IMR-90 (cell line): ENCODE measurements around the gene AREL1. TPM values are rescaled to one million over a fixed set of nuclear protein-coding genes. Genes with fewer than 3 reads are reported as not detected.

Source experiments
- ATAC-seq: fragments of 200-7000 bp; cut with Tn5 transposase; 2 replicates; pipeline ENCODE4 v1.9.1; 2020; ENCODE audit warnings: low read depth, mild to moderate bottlenecking, moderate library complexity
- BruUV-seq: library from RNA; stranded (reverse); fragments of 400-500 nt; replicated peaks from 2 replicates; lab custom pipeline; 2021; lab: Mats Ljungman, UMichigan
- CTCF ChIA-PET: fragments of 300-600 bp; formaldehyde crosslinking; extraction: SDS; loops from one replicate; lab custom pipeline; 2021; ENCODE audit warnings: antibody characterized with exemption; lab: Yijun Ruan, JAX
- POLR2A ChIA-PET: fragments of 300-600 bp; sonication (Branson Sonifier 250); formaldehyde crosslinking; loops from one replicate; lab custom pipeline; 2022; ENCODE audit warnings: antibody characterized with exemption; ENCODE audit not compliant: unreplicated experiment; lab: Charles Lee
- DNase-seq: peaks from one replicate; pipeline ENCODE4 v3.0.0; 2013
- H2AFZ ChIP-seq: replicated peaks from 2 replicates; pipeline ENCODE3; 2013; ENCODE audit warnings: low read length, mild to moderate bottlenecking; ENCODE audit not compliant: poor library complexity
- H2AK5ac ChIP-seq: 2 replicates; pipeline ENCODE4 v1.6.1; 2013; ENCODE audit warnings: low read depth, low read length, inconsistent platforms
- H2AK9ac ChIP-seq: replicated peaks from 2 replicates; pipeline ENCODE3; 2013; ENCODE audit warnings: mild to moderate bottlenecking, low read depth, low read length, moderate library complexity; ENCODE audit not compliant: poor library complexity
- H2BK120ac ChIP-seq: 2 replicates; pipeline ENCODE4 v1.6.1; 2013; ENCODE audit warnings: low read depth, low read length, inconsistent platforms
- H2BK15ac ChIP-seq: 3 replicates; pipeline ENCODE4 v1.6.1; 2013; ENCODE audit warnings: low read depth, low read length, inconsistent platforms
- H2BK20ac ChIP-seq: 2 replicates; pipeline ENCODE4 v1.6.1; 2013; ENCODE audit warnings: low read depth, mild to moderate bottlenecking, inconsistent platforms, low read length, moderate library complexity
- H2BK5ac ChIP-seq: 2 replicates; pipeline ENCODE4 v1.6.1; 2013; ENCODE audit warnings: mild to moderate bottlenecking, low read depth, low read length, inconsistent platforms; ENCODE audit not compliant: poor library complexity, severe bottlenecking
- H3K14ac ChIP-seq: replicated peaks from 2 replicates; pipeline ENCODE4 v1.6.1; 2013; ENCODE audit warnings: low read depth, low read length, inconsistent platforms
- H3K18ac ChIP-seq: 2 replicates; pipeline ENCODE4 v1.6.1; 2013; ENCODE audit warnings: low read depth, low read length, control low read depth
- H3K23ac ChIP-seq: 2 replicates; pipeline ENCODE4 v1.6.1; 2013; ENCODE audit warnings: low read depth, low read length, inconsistent platforms
- H3K27ac ChIP-seq: 2 replicates; pipeline ENCODE4 v1.5.1; 2013; ENCODE audit warnings: mild to moderate bottlenecking, control low read depth, low read length; ENCODE audit not compliant: insufficient read depth
- H3K27me3 ChIP-seq: 2 replicates; pipeline ENCODE4 v1.6.1; 2013; ENCODE audit warnings: low read length; ENCODE audit not compliant: control insufficient read depth, insufficient read depth
- H3K36me3 ChIP-seq: 2 replicates; pipeline ENCODE4 v1.6.1; 2013; ENCODE audit warnings: low read length, mixed read lengths; ENCODE audit not compliant: control insufficient read depth, insufficient read depth
- H3K4ac ChIP-seq: 2 replicates; pipeline ENCODE4 v1.6.1; 2013; ENCODE audit warnings: low read depth, low read length, inconsistent platforms
- H3K4me1 ChIP-seq: 2 replicates; pipeline ENCODE4 v1.6.1; 2013; ENCODE audit warnings: low read length, mixed read lengths; ENCODE audit not compliant: control insufficient read depth, insufficient read depth
- H3K4me2 ChIP-seq: 2 replicates; pipeline ENCODE4 v1.6.1; 2013; ENCODE audit warnings: low read depth, mild to moderate bottlenecking, control low read depth, low read length, moderate library complexity
- H3K4me3 ChIP-seq: 2 replicates; pipeline ENCODE4 v1.5.1; 2013; ENCODE audit warnings: low read depth, mild to moderate bottlenecking, control low read depth, low read length, moderate library complexity; ENCODE audit not compliant: insufficient read depth
- H3K56ac ChIP-seq: 2 replicates; pipeline ENCODE4 v1.6.1; 2013; ENCODE audit warnings: low read length, inconsistent platforms; ENCODE audit not compliant: insufficient read depth; ENCODE audit errors: extremely low read depth
- H3K79me1 ChIP-seq, 2 experiments: 2 replicates each; pipeline ENCODE4 v1.6.1; 2013; ENCODE audit warnings: low read length in 2 of 2, inconsistent platforms in 1 of 2, low read depth in 1 of 2
- H3K9ac ChIP-seq: 2 replicates; pipeline ENCODE4 v1.6.1; 2013; ENCODE audit warnings: low read depth, low read length, control low read depth
- H3K9me1 ChIP-seq: 2 replicates; pipeline ENCODE4 v1.6.1; 2013; ENCODE audit warnings: low read length, inconsistent platforms; ENCODE audit not compliant: insufficient read depth
- H3K9me3 ChIP-seq: 2 replicates; pipeline ENCODE4 v1.6.1; 2013; ENCODE audit warnings: low read length; ENCODE audit not compliant: control insufficient read depth, insufficient read depth
- H4K20me1 ChIP-seq: 2 replicates; pipeline ENCODE4 v1.6.1; 2013; ENCODE audit warnings: low read length, inconsistent platforms; ENCODE audit not compliant: insufficient read depth
- H4K5ac ChIP-seq: 2 replicates; pipeline ENCODE4 v1.6.1; 2013; ENCODE audit warnings: mild to moderate bottlenecking, low read depth, low read length, control low read depth
- H4K8ac ChIP-seq, 2 experiments: 2 replicates each; pipeline ENCODE4 v1.6.1; 2013; ENCODE audit warnings: low read depth in 2 of 2, low read length in 2 of 2, control low read depth in 1 of 2, inconsistent platforms in 1 of 2
- H4K91ac ChIP-seq: 2 replicates; pipeline ENCODE4 v1.6.1; 2013; ENCODE audit warnings: low read depth, low read length, inconsistent platforms; ENCODE audit not compliant: insufficient read depth
- BHLHE40 ChIP-seq: fragments of 150-350 bp; IDR thresholded peaks from 2 replicates; pipeline ENCODE4 v1.6.1; 2016; ENCODE audit warnings: mild to moderate bottlenecking, low read depth, low read length
- CEBPB ChIP-seq: IDR thresholded peaks from 2 replicates; pipeline ENCODE4 v1.6.1; 2012; ENCODE audit warnings: low read depth, low read length, improper control_type of control experiment
- CTCF ChIP-seq: conservative IDR thresholded peaks from 2 replicates; pipeline ENCODE4 v1.5.1; 2012; ENCODE audit warnings: mild to moderate bottlenecking, low read depth, low read length, improper control_type of control experiment
- ELK1 ChIP-seq: fragments of 150-350 bp; IDR thresholded peaks from 2 replicates; pipeline ENCODE4 v1.6.1; 2016; ENCODE audit warnings: low read depth, mild to moderate bottlenecking, low read length, moderate library complexity, borderline replicate concordance
- FOS ChIP-seq: fragments of 150-350 bp; IDR thresholded peaks from 2 replicates; pipeline ENCODE4 v1.6.1; 2016; ENCODE audit warnings: low read depth, low read length
- MAFK ChIP-seq: IDR thresholded peaks from 2 replicates; pipeline ENCODE4 v1.6.1; 2012; ENCODE audit warnings: low read depth, low read length, improper control_type of control experiment
- MAZ ChIP-seq: IDR thresholded peaks from 2 replicates; pipeline ENCODE4 v1.6.1; 2012; ENCODE audit warnings: low read depth, mild to moderate bottlenecking, low read length, improper control_type of control experiment, moderate library complexity, borderline replicate concordance
- MXI1 ChIP-seq: IDR thresholded peaks from 2 replicates; pipeline ENCODE4 v1.6.1; 2012; ENCODE audit warnings: low read depth, mild to moderate bottlenecking, low read length, moderate library complexity, borderline replicate concordance
- NFE2L2 ChIP-seq: fragments of 150-350 bp; IDR thresholded peaks from 2 replicates; pipeline ENCODE4 v1.6.1; 2016; ENCODE audit warnings: low read depth, mild to moderate bottlenecking, low read length
- POLR2A ChIP-seq: IDR thresholded peaks from 2 replicates; pipeline ENCODE4 v1.6.1; 2012; ENCODE audit warnings: mild to moderate bottlenecking, low read depth, low read length
- RCOR1 ChIP-seq: IDR thresholded peaks from 2 replicates; pipeline ENCODE4 v1.6.1; 2012; ENCODE audit warnings: mild to moderate bottlenecking, low read length, improper control_type of control experiment; ENCODE audit not compliant: insufficient replicate concordance
- RFX5 ChIP-seq: IDR thresholded peaks from 2 replicates; pipeline ENCODE4 v1.8.0; 2012; ENCODE audit warnings: low read depth, mild to moderate bottlenecking, low read length, moderate library complexity
- SMC3 ChIP-seq: fragments of 150-350 bp; IDR thresholded peaks from 2 replicates; pipeline ENCODE4 v1.6.1; 2016; ENCODE audit warnings: low read depth, mild to moderate bottlenecking, antibody characterized with exemption, low read length, moderate library complexity
- WGBS, 2 experiments: methylation state at CpG; one replicate each; pipeline versions ENCODE4 v1.1.5 to v1.1.7; 2013; ENCODE audit warnings: missing lambda C conversion rate in 2 of 2; ENCODE audit not compliant: insufficient read length in 1 of 2; ENCODE audit errors: extremely low coverage in 2 of 2; 5-methylcytosine and 5-hydroxymethylcytosine counted together
- dilution Hi-C: fragments of 300-500 bp; cut with HindIII; formaldehyde crosslinking; loops from one replicate; pipeline ENCODE4 v1.14.3; 2018; ENCODE audit warnings: low sequenced_read_pairs; ENCODE audit not compliant: unreplicated experiment
- in situ Hi-C: fragments of 300-500 bp; cut with MboI; formaldehyde crosslinking; loops from 3 replicates; pipeline ENCODE4 v1.14.3; 2019; ENCODE audit warnings: low sequenced_read_pairs, inconsistent platforms, mixed read lengths
- intact Hi-C: fragments of 100-400 bp; cut with micrococcal nuclease; formaldehyde crosslinking; loops from 2 replicates; pipeline ENCODE4 v1.10.0; 2022
- polyA plus RNA-seq, 3 experiments: library from polyadenylated mRNA; depleted of rRNA; stranded (reverse); fragments of >200 nt; gene quantifications; 2 replicates each; pipeline ENCODE4 v1.2.3, GENCODE V29; 2012; ENCODE audit warnings: low replicate concordance in 1 of 3
- total RNA-seq: library from RNA; depleted of rRNA; stranded (reverse); fragments of >200 nt; gene quantifications from 2 replicates; pipeline ENCODE4 v1.2.3, GENCODE V29; 2012
- TF ChIP-seq, protein P1 (sequence below): fragments of 150-350 bp; IDR thresholded peaks from 2 replicates; pipeline ENCODE4 v1.6.1; 2017; ENCODE audit warnings: mild to moderate bottlenecking, antibody characterized with exemption, low read length, low read depth

Gene AREL1
- total and polyA plus RNA-seq, 2 of the 4 experiments (the other 2 are of a cell fraction) = 30.0 to 39.3 TPM

DNA sequence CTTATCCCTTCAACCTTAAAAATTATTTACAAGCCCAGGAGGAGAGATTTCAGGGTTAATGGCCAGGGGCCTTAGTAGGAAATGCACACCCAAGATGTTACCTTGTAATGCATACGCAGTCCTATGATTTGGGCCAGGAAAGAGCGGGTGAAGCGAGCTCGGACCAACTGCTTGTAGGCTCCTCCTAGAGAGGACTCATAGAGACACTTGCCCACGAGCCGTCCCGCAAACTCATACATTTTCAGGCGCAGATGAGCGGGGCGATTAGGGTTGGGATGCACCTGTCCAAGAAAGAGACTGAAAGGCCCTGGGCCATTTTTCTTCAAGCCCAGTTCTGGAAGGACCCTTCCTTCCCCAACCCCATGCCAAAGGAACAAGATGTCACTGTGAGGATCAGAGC, 43.0 kb downstream of the AREL1 start:
- dilution Hi-C loops (no loop called here), intact Hi-C loops (loop anchor here (2.0 kb wide), 1 partner anchor 61 kb away; no protein-coding TSS in a partner anchor), in situ Hi-C loops (no loop called here)
- Histone ChIP-seq H3K27ac (no peak overlapping the region), H2AK5ac (no peak overlapping the region), H4K20me1 (no peaks in the 10 kb centered on the region), H2BK20ac (no peak overlapping the region), H3K36me3 (peaks cover 36% of the 10 kb centered on the region), H3K56ac (no peak overlapping the region), H3K18ac (no peak overlapping the region), H3K4me1 (peaks cover 6% of the 10 kb centered on the region), H3K27me3 (no peaks in the 10 kb centered on the region), H3K9me3 (no peaks in the 10 kb centered on the region), H2BK120ac (no peak overlapping the region), H3K23ac (0 out of 2 replicates have a peak overlapping the region, but pooled peaks have one; percentile 14), H3K79me1 (peaks cover 16 to 32% of the 10 kb centered on the region in 2 experiments; a peak in 2 of 4 replicates), H4K8ac (no peak overlapping the region), H2BK5ac (no peak overlapping the region), H3K9ac (no peak overlapping the region), H2BK15ac (no peak overlapping the region), H2AK9ac (no peak overlapping the region), H3K14ac (no peak overlapping the region), H3K4ac (no peak overlapping the region), H3K4me2 (no peak overlapping the region), H2AFZ (no peak overlapping the region), H4K91ac (no peak overlapping the region), H4K5ac (no peak overlapping the region), H3K4me3 (no peak overlapping the region), H3K9me1 (peaks cover 4% of the 10 kb centered on the region)
- no peak for DNase-seq
- ChIA-PET CTCF (no interaction called here), POLR2A (interaction anchor here (0.5 kb wide), 1 partner anchor 13 kb away, joined by 3 read pairs; no protein-coding TSS in a partner anchor)
- no TSS peak for BruUV-seq
- WGBS, 2 experiments = 100% methylated on average over 4 of the region's 10 CpGs; no CpG with 5 or more reads in 1 of the 2 experiments
- no peak for ATAC-seq
- TF ChIP-seq BHLHE40 = no peak
- TF ChIP-seq RFX5 = no peak
- no peak for TF ChIP-seq MXI1
- no peak for TF ChIP-seq ELK1
- TF ChIP-seq FOS = no peak
- no peak for TF ChIP-seq MAFK
- TF ChIP-seq CEBPB = no peak
- TF ChIP-seq MAZ = no peak
- TF ChIP-seq, protein P1, sequence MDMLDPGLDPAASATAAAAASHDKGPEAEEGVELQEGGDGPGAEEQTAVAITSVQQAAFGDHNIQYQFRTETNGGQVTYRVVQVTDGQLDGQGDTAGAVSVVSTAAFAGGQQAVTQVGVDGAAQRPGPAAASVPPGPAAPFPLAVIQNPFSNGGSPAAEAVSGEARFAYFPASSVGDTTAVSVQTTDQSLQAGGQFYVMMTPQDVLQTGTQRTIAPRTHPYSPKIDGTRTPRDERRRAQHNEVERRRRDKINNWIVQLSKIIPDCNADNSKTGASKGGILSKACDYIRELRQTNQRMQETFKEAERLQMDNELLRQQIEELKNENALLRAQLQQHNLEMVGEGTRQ = no peak
- TF ChIP-seq NFE2L2 = no peak
- TF ChIP-seq CTCF = no peak
- no peak for TF ChIP-seq POLR2A
- no peak for TF ChIP-seq RCOR1
- TF ChIP-seq SMC3 = no peak
